Measurements from ENCODE around the gene ACACB.

The ACACB gene

DNA sequence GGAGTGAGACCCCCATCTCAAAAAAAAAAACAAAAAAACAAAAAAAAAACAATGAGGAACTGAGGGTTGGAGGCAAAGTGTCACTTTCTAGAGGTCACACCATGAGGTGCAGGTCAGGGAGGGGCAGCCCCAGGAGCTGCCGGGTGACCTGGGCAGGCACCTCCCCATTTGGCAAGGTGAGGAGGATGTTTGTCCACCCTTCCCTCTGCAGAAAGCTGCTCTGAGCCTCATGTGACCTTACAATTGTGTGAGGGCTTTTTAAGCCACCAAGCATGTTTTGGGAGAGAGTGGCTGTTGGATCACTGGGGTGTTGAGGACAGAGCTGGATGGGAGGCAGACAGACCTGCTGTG lies 143.1 kb downstream of the ACACB start:
- DNase-seq: no peak

DNA sequence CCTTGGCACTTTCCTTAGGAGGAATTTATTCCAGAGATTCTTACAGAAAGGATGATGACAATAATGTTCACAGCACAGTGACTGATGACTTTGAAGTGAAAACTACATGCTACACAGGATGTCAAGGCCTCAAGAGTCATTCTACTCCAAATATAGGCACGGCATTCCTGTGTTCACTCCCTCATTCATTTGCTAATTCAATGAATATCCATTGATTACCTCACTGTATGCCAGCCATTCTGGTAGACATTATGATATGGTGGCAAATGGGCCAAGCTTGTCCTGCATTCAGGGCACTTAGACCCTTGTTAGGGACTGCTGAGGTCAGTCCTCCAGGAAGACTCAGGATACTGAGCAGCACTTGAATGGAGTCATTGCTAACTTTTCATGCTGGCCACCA lies 144.7 kb downstream of the ACACB start:
- DNase-seq: no peak

DNA sequence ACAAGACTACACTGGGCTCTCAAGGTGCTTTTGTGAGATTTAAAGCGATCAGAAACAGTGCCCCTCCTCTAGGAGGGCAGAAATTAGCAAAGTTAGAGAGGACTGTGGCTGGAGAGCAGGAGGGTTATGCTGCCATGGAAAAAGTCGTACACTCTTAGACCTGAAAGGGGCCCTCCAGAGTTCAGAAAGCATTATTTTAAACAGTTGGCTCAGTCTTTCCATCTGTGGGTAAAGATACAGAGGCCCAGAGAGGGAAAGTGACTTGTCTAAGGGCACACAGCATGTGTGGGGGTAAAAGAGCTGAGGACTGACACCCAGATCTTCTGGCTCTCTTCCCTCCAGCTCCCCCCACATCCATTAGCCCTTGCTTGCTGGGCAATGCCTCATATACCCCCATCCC lies 145.6 kb downstream of the ACACB start:
- no peak for DNase-seq

DNA sequence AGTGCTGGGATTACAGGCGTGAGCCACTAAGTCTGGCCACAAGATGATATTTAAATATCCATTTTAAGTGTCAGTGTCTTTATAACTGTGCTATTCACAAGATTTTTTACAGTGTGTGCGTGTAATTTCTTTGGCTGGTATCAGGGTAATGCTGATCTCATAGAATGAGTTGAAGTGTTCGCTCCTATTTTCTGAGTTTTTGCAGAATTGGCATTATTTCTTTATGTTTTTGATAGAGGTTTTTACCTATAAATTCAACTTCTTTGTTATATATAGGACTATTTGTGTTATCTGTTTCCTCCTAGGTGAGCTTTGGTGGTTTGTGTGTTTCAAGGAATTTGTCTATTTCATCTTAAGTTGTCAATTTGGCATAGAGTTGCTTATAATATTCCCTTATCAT lies 147.1 kb downstream of the ACACB start:
- DNase-seq: no peak

GRCh38 chr12:109264095-109264942 lies 147.9 kb downstream of the ACACB start:
- peak; percentile 6 to 30 for DNase-seq

DNA sequence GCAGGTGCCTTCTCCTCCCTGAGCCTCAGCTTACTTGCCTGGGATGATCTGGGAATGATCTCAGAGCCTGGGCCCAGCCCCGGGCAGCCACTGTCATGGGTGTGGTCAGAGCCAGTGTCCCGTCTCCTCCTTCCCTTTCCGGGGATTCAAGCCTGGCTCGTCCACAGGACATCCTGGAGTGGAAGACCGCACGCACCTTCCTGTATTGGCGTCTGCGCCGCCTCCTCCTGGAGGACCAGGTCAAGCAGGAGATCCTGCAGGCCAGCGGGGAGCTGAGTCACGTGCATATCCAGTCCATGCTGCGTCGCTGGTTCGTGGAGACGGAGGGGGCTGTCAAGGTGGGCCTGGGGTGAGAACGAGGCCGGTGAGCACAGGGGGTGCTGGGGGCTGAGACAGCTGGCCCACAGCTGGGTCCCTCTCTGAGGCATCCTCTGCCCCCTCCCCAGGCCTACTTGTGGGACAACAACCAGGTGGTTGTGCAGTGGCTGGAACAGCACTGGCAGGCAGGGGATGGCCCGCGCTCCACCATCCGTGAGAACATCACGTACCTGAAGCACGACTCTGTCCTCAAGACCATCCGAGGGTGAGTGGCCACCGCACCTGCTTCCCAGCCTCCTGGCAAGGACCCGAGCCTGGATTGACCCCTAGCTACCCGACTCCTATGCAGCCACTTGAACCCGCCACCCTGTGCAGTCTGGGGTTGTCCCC lies 148.7 kb downstream of the ACACB start:
- DNase-seq: no peak

DNA sequence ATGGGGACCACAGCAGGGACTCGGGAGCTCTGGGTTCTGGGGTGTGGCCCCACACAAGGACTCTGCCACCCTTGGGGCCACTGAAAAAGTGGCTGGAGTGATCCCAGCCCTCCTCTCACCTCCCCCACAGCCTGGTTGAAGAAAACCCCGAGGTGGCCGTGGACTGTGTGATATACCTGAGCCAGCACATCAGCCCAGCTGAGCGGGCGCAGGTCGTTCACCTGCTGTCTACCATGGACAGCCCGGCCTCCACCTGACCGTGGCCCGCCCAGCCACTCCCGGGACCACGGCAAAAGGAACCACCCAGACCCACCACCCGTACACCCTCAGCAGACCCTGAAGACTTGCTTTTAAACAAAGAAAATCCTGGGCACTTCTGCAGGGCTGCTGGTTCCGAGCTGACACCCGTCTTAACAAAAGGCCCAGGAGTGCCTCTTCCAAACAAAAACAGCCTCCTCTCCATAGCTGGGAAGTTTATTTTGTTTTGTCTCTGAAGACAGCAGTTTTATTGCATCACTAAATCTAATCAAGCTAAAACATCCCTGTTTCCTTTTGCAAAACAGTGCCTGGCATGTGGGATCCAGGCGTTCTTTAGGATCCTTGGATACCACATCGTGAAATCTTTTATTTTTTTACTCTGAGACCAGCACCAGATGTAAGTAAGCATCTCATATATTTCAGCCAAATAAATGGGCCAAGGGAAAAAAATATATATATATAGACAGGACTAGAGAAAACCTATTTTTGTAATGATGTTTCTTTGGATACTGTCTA lies 149.9 kb downstream of the ACACB start:
- DNase-seq: no peak

DNA sequence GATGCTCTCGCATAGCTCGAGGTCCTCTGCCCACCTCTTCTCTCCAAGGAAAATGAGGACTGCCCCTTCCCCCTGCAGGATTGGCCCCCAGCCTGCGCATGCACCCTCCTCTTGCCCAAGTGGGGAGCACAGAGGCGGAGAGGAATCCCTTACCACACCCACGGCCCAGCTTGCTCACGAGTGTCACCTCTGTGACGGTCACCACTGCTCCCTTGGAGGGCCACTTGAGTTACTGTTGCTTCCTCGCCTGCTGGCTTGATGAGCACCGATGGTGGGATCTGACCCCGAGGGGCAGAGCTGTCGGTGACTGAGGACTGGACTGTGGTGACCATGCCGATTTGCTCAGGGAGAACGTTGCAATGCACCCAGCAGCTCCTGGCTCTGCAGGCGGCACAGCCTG lies 151.0 kb downstream of the ACACB start:
- no peak for DNase-seq

DNA sequence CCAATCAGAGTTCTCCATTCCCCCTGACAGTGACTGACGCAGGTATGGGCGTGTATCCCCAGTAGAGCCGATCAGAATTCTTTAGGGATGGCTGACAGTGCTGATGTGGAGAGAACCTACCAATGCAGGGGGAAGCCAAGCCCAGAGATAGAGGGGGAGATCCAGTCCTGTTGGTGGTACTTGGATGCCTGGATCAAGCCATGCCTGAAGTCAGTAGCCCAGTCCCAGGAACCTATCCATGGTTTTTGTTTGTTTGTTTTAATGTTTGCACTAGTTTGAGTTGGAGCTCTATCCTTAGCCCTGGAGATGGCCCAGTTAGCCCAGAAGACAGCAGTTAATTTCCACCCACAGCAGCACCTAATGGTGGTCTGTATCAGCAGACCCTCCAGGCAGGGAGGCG lies 152.5 kb downstream of the ACACB start:
- DNase-seq: no peak

GRCh38 chr12:109269428-109269827 lies 153.0 kb downstream of the ACACB start:
- DNase-seq: no peak

GRCh38 chr12:109270494-109270893 lies 154.1 kb downstream of the ACACB start:
- DNase-seq: no peak

- DNase-seq: no peak
These were observed 155.0 kb downstream of the ACACB start for GRCh38 chr12:109271418-109271817.

DNA sequence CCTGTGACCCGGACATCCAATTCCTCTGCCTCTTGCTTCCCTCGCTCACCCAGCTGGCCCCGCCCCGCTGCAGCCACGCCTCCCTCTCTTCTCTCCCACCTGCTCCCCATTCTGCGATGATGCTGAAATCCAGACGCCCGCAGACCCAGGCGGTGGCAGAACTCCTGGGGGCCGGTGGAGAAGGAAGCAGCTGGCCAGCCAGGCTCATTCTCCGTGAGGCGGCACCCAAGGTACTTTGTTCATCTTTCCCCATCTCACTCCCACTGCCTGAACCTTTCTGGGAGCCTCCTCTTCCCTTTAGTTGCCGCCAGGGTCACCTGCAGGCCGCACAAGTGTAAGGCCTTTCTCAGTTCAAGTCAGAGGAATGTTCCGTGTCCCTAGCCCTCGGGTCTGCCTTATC lies 157.0 kb downstream of the ACACB start:
- no peak for DNase-seq

- no peak for DNase-seq
These were observed 158.0 kb downstream of the ACACB start for GRCh38 chr12:109274381-109274780.

GRCh38 chr12:109275173-109275572 lies 158.8 kb downstream of the ACACB start:
- DNase-seq: no peak

GRCh38 chr12:109276160-109276559 lies 159.8 kb downstream of the ACACB start:
- DNase-seq: no peak

- DNase-seq: no peak
These were observed 161.0 kb downstream of the ACACB start for GRCh38 chr12:109277255-109277898.

- DNase-seq: no peak
These were observed 161.7 kb downstream of the ACACB start for GRCh38 chr12:109277899-109278762.

DNA sequence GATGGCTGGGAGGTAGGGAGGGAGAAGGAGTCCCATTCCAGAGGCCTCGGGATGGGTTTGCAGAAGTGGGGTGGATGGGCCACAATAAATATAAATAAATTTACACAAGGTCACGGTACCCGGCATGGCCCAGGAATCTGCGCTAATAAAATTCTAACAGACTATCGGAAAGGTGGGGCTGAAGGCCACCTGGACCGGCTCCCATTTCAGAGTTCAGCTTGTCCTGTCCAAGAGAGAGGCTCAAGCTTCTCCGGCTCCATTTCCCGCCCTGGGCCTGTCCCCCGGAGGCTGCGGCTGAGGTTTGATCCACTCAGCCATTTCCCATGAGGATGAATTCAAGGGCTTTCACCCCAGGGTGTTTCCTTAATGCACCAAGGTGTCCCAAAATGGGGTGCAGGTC lies 162.5 kb downstream of the ACACB start:
- DNase-seq: no peak

- DNase-seq: no peak
These were observed 163.1 kb downstream of the ACACB start for GRCh38 chr12:109279525-109279924.

DNA sequence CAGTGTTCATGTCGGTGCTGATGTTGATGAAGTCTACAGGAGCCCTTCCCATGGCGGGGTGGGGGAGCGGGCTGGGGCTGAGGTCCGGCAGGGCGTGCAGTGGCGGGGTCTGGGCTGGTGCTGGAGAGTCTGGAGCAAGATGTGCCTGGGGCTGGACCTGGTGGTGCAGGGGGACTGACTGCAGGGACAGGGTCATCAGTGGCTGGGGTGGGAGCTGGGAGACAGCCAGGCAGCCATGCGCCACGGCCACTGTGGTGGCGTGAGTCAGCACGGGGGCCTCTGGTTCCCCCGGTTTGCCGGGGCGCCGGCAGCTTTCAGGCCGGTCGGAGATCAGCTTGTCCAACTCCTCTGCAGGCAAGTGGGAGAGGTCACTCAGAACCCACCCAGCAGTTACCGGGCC lies 165.1 kb downstream of the ACACB start:
- DNase-seq: no peak

GRCh38 chr12:109284392-109284791 lies 168.0 kb downstream of the ACACB start:
- DNase-seq: no peak

All from AML-193 (cell line).